Occipital lobe (tissue), 2 donors: ENCODE results near the gene PTTG1. TPM values are rescaled to one million over a fixed set of nuclear protein-coding genes. Genes with fewer than 3 reads are reported as not detected.

ENCODE experiments used
- DNase-seq: peaks from one replicate; lab custom pipeline; 2025; lab: John Stamatoyannopoulos, UW
- total RNA-seq: library from RNA; depleted of rRNA; stranded (reverse); fragments of >200 nt; gene quantifications from one replicate; pipeline ENCODE4 v1.2.3, GENCODE V29; 2014

PTTG1 gene
- total RNA-seq, 1 donor from 2014 or later: 10.8 TPM

- DNase-seq: no peak
Measured at GRCh38 chr5:160453751-160454150, 32.1 kb downstream of the PTTG1 start.

GRCh38 chr5:160455600-160455999 is 33.9 kb downstream of the PTTG1 start:
- DNase-seq: no peak

GRCh38 chr5:160456480-160457177 is 35.0 kb downstream of the PTTG1 start:
- no peak for DNase-seq

- no peak for DNase-seq
Measured at GRCh38 chr5:160457252-160457651, 35.6 kb downstream of the PTTG1 start.

- DNase-seq: no peak
Measured at GRCh38 chr5:160458806-160459800, 37.4 kb downstream of the PTTG1 start.

- no peak for DNase-seq
Measured at GRCh38 chr5:160460377-160461049, 38.9 kb downstream of the PTTG1 start.

GRCh38 chr5:160461378-160461777 is 39.7 kb downstream of the PTTG1 start:
- no peak for DNase-seq

GRCh38 chr5:160462167-160462566 is 40.5 kb downstream of the PTTG1 start:
- DNase-seq: no peak

DNA sequence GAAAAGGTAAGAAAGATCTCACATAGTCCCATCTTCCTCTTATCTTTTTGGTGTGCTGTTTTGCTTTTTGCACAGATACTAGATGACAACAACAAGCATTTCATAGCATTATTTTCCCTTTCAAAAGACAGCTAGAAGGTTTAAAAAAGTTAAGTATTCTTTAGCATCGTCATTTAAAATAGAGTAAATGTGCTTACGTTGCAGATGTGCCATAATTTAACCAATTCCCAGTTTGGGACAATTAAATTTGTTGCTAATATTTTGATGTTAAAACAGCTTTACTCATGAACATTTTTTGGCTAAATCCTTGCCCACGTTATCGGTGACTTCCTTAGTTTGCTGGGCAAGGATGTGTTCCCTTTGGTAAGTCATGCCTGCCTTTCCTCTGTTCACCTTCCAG is 41.6 kb downstream of the PTTG1 start:
- no peak for DNase-seq

DNA sequence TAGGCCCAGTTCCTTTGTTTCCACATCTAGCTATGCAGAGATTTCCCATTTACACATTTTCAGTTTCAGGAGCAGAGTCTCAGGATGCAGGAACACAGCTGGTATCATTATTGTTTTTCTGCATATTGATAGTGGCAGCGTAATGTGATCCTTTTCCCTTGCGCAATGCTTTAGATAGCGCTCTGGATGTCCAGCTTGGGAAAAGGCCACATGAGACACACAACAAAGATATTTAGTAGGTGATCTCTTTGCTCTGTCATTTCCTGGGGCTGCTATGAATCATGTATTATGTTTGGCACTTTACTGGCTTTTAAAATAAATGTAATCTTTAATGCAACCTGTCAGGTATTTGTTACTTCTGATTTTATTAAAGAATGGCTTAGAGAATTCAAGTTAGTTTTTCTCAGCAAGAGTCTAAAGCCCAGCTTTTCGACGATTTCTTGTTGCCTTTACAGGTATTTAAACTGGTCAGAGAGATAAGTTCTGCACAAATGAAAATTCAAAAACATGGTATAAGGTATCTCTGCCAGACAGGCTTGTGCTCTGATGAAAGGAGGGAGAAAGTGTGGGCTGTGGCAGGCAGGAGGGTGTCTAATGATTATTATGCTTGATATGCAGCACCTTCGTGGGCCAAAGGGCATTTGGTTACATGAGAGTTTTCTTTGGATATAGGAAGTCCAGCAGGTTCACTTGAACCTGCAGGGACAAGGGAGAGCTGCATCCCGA is 42.2 kb downstream of the PTTG1 start:
- no peak for DNase-seq

DNA sequence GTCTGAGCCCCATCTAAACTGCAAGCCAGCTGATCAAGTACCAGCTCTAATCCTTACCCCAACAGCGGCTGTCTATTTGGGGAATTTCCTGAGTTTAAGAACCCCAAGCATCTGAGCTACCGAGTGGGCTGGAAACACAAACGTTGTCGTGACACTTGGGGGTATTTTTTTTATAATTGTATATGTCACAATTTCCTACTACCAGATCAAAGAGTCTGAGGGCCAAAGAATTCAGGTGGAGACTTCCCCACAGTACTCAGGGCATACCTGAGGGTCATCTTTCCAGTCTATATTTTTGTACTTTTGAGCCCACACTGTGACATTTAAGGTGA is 42.8 kb downstream of the PTTG1 start:
- DNase-seq: no peak

- DNase-seq: no peak
Measured at GRCh38 chr5:160466116-160466515, 44.5 kb downstream of the PTTG1 start.

DNA sequence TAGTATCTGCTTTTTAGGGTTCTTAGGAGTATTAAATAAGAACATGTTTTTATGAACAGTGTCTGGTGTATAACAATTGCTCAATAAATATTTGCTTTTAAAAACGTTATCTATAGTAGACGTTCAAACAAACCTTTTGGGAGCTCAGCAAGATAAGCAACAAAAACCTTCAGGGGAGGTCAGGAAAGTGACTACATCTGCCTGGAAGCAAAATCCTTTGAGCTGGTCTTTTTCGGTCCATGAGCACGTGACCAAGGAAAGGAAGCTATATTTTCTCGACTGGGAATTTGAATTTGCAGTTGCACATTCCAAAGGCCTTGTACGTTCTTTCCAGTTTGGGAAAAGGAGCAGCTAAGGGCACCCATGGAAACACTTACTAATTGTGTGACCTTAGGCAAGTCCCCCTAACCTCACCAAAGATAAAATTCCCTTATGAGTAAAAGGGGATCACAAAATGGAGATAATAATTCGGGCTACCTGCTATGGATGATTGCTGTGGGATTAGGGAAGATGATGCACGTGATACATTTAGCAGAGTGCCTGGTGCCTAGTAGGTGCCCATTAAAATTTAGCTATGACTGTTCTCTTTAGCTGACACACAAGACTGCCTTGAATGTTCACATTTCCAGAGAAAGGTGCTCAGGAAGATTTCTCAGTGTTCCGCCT is 45.4 kb downstream of the PTTG1 start:
- no peak for DNase-seq

GRCh38 chr5:160467555-160468362 is 46.1 kb downstream of the PTTG1 start:
- no peak for DNase-seq

DNA sequence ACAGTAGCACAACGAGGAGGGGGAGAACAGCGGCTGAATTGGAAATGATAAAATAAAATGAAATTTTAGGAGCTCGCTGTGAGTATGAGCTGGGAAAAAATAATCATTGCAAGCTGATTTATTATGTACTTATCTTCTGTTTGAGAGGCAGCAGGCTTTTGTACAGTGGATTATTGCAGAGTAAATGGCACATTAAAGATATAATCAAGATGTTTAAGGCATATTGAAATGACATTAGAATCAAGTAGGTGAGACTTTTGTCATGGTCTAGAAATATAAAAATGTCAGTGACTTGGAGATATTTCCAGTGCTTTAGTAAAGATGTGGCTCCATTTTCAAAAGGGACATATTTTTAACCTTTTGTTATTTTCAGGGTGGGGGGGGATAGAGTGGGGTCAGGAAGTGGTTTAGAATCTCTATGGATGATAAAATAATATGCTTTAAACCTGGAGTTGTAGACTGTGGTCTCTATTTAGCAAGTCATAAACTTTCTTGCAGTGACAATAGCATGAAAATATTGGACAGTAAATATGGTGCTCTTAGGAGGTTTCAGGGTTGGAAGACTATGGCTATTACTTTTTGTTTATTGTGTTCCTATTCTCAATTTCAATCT is 46.8 kb downstream of the PTTG1 start:
- no peak for DNase-seq

DNA sequence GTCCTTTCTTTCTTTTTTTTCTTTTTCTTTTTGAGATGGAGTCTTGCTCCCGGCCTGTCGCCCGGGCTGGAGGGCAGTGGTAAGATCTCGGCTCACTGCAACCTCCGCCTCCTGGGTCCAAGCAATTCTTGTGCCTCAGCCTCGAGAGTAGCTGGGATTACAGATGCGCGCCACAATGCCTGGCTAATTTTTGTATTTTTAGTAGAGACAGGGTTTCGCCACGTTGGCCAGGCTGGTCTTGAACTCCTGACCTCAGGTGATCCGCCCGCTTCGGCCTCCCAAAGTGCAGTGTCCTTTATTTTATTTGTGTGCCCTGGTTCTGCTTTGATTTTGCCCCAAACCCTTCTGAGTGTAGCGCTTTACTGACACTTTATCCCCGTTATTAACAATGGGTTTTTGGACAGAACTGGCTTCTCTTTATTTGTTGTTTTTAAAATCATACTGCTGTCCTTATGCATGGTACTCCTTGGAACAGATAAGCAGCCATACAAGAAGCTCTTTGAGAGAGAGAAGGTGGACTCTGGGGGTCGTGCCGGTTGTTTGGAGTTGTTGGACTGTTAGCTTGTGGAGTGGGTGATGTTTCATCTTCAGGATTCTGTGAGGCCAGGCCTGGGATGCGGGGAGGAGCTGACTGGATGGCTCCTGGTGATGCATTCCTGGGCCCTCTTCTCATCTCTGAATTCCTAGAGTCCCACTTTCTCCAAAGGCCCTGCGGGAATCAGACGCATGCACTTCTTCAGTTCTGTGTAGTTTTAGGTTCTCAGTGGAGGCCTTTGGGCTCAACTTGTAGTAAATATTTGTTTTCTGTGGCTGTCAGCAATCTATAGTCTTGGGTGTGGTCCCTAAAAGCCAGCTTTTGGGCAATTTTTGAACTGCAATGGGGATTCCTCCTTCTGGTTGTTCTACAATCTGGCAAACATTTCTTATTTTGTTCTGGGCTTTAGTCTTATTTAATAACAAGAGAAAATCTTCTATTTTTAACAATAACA is 47.8 kb downstream of the PTTG1 start:
- no peak for DNase-seq

- no peak for DNase-seq
Measured at GRCh38 chr5:160470437-160471361, 49.0 kb downstream of the PTTG1 start.
